ENCODE results near the gene CTDNEP1.

CTDNEP1 gene

DNA sequence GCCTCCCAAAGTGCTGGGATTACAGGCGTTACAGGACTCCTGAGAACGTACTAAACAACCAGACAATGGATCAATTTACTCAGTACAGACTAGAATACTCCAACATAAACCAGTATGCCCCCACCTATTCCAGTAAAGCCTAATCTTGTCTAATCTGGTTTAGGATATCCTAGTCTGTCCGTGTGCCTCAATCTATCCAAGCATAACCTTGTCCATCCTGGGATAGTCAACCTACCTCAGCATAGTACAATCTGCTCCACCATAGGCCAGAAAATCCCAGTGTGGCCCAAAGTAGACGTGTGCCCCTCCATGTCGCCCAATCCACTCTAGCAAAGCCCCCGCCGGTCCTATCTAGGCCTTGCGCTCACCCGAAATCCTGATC, 17.8 kb downstream of the CTDNEP1 start:
- TF ChIP-seq, protein P1, sequence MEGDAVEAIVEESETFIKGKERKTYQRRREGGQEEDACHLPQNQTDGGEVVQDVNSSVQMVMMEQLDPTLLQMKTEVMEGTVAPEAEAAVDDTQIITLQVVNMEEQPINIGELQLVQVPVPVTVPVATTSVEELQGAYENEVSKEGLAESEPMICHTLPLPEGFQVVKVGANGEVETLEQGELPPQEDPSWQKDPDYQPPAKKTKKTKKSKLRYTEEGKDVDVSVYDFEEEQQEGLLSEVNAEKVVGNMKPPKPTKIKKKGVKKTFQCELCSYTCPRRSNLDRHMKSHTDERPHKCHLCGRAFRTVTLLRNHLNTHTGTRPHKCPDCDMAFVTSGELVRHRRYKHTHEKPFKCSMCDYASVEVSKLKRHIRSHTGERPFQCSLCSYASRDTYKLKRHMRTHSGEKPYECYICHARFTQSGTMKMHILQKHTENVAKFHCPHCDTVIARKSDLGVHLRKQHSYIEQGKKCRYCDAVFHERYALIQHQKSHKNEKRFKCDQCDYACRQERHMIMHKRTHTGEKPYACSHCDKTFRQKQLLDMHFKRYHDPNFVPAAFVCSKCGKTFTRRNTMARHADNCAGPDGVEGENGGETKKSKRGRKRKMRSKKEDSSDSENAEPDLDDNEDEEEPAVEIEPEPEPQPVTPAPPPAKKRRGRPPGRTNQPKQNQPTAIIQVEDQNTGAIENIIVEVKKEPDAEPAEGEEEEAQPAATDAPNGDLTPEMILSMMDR (IDR thresholded peaks at IDR 0.05; ENCODE audit: low read depth, low read length): no peak
- H3K4me3 ChIP-seq (ENCODE audit: low read depth, low read length): peak overlapping the region; percentile 87

- TF ChIP-seq, protein P1 (IDR thresholded peaks at IDR 0.05; ENCODE audit: low read depth, low read length): no peak
- no peak overlapping the region for H3K4me3 ChIP-seq (ENCODE audit: low read depth, low read length)
Measured at GRCh38 chr17:7232114-7232513, 19.4 kb downstream of the CTDNEP1 start.

GRCh38 chr17:7229504-7229903, 22.0 kb downstream of the CTDNEP1 start:
- TF ChIP-seq, protein P1 (IDR thresholded peaks at IDR 0.05; ENCODE audit: low read depth, low read length): no peak

GRCh38 chr17:7228920-7229319, 22.6 kb downstream of the CTDNEP1 start:
- TF ChIP-seq, protein P1 (IDR thresholded peaks at IDR 0.05; ENCODE audit: low read depth, low read length): no peak
- H3K4me3 ChIP-seq (ENCODE audit: low read depth, low read length): no peak overlapping the region

More at GRCh38 chr17:7229504-7229903, 22.0 kb downstream of the CTDNEP1 start:
- no peak overlapping the region for H3K4me3 ChIP-seq (ENCODE audit: low read depth, low read length)

DNA sequence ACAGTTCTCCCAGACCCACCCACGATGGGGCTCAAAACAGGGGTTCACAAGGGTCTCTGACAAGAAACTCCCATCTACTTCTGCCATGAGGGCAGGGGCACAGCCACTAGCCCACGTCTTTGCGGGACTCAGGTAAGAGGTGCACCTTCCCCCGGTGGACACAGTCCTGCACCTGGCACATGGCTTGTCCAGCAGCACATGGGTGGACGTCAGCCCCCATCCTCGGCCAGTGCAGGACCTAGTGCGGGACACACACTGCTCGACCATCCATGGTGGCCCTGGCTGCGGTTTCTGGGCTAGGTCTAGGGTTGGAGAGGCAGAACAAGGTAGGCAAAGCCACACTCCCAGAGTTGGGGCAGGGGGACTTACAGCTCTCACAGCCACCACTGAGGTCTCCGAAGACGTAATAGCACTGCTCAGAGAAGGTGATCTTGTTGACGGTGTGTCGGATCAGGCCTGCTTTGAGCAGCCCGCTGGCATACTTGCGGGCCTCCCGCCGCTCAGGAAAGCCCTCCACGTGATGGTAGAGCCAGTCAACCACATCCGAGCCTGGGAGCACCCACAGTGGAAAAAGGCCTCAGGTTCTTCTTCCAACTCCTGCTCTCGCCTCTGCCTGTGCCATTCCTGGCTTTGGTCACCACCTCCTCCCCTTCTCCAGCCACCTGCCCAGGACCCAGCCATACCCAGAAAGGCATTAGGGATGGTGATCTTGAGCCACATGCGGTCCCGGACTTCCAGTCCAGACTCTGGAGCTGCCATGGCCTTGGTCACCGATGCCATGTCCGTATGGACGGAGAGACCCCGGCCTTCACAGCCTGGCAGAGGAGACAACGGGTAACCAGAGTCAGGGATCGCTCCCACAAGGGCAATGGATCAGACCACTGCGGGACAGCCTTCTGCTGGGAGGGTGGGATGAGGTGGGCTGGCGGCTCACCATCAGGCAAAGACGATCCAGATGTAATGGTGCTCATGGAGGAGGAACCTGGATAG, 24.5 kb downstream of the CTDNEP1 start:
- TF ChIP-seq, protein P1 (IDR thresholded peaks at IDR 0.05; ENCODE audit: low read depth, low read length): no peak
- H3K4me3 ChIP-seq (ENCODE audit: low read depth, low read length): no peak overlapping the region

DNA sequence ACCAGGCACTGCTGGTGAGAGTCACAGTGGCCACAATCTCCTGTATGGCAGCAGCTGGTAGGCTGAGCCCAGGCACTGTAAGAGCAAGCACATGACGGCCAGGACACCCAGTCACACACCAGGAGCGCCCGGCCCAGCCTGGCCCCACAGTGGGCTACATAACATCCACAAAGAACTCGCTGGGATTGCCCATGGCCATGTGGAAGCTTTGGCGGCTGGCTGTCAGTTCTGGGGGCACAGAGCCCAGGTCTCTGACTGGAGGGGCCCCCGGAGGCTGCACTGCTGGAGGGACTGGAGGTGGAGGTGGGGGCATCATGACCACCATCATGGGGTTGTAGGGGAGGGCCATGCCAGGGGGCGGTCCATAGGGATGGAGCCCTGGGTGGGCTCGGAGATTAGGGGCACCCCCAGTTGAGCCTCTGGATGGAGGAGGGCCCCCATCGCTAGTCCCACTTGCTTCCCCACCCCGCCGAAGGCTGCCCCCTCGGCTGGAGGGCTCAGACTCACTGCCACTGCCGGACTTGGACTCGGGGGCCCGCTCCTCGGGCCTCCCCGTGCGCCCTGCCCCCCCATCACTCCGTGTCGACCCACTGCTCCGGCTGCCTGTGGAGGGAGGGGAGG, 25.7 kb downstream of the CTDNEP1 start:
- no peak overlapping the region for H3K4me3 ChIP-seq (ENCODE audit: low read depth, low read length)
- TF ChIP-seq, protein P1 (IDR thresholded peaks at IDR 0.05; ENCODE audit: low read depth, low read length): no peak

GRCh38 chr17:7224661-7225111, 26.8 kb downstream of the CTDNEP1 start:
- H3K4me3 ChIP-seq (ENCODE audit: low read depth, low read length): no peak overlapping the region

More at GRCh38 chr17:7224661-7225111, 26.8 kb downstream of the CTDNEP1 start:
- TF ChIP-seq, protein P1 (IDR thresholded peaks at IDR 0.05; ENCODE audit: low read depth, low read length): no peak

Measured in WI38 (cell line).